Measurements from ENCODE around the gene FAM204A.

The FAM204A gene

DNA sequence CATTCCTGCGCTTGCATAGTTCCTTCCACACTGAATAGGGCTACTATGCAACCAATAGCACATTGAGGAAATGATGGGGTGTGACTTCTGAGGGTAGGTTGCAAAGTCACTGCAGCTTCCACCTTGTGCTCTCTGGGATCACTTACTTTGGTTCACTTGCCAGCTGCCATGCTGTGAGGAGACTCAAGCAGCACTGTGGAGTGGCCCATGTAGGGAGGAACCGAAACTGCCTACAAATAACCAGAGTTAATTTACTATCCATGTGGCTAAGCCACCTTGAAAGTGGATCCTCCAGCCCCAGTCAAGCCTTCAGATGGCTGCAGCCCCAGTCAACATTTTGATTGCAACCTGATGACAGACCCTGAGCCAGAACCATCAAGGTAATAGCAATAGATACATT is 64.3 kb downstream of the FAM204A start:
- DNase-seq, result no peak

- no peak for DNase-seq
These were observed 65.4 kb downstream of the FAM204A start for GRCh38 chr10:118276727-118277126.

- DNase-seq, result no peak
These were observed 65.9 kb downstream of the FAM204A start for GRCh38 chr10:118276204-118276603.

- no peak for DNase-seq
These were observed 68.5 kb downstream of the FAM204A start for GRCh38 chr10:118273662-118274061.

GRCh38 chr10:118272767-118273166 is 69.4 kb downstream of the FAM204A start:
- no peak for DNase-seq

DNA sequence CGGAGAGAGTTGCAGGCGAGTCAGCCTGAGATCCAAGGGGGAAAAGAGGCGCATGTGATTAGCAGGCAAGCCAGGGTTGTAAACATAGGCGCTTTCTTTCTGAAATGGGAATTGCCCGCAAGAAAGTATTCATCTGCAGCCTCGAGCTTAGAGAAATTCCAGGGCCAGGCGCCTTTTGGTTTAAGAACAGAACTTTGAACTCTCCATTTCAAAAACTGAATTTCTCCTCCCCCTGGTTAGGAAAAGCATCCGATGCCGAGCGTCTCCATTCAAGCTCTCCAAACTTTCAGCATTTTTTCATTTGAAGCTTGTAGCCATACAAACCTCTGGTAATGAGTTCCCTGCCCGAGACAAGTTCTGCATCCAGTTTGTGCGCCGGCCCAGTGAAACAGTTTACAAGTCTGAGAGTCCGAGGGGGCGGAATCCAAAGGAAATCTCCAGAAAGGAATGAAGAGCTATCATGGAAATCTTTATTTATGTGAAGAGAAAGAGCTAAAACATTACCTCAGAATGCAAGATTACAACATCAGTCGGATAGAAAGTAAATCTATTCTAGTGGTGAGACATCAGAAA is 69.9 kb downstream of the FAM204A start:
- DNase-seq, result no peak

GRCh38 chr10:118271671-118272070 is 70.5 kb downstream of the FAM204A start:
- DNase-seq, result no peak

GRCh38 chr10:118266098-118266748 is 75.9 kb downstream of the FAM204A start:
- no peak for DNase-seq

- no peak for DNase-seq
These were observed 77.2 kb downstream of the FAM204A start for GRCh38 chr10:118264838-118265470.

- no peak for DNase-seq
These were observed 77.9 kb downstream of the FAM204A start for GRCh38 chr10:118264252-118264651.

- DNase-seq, result no peak
These were observed 79.6 kb downstream of the FAM204A start for GRCh38 chr10:118262538-118262937.

DNA sequence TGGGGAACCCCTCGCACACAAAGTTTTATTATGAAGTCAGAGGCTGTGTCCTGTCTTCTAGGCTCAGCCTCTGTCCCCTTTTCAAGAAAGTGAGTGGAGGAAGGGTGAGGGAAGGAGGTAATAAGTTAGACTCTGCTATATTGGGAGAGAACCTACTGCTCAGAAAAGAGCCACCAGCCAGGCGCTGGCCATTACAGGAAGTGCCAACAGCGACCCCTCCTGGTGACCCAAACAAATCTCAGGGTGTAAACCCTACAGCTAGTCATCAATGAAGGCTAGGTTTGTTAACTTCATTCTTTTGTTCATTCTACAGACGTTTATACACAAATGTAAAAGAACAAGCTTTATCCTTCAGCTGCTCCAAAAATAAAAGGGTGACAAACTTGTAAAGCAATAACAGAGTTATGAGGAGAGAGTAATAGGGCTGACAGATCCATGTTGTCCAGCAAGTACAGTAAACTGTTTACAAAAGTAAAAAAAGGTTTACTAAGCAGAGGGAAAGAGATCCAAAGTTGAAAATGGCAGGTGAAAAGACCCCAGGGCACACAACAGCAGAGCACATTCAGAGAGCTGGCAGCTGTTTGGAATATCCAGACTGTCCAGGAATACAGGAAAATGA is 82.7 kb downstream of the FAM204A start:
- DNase-seq, result peak; percentile 11

DNA sequence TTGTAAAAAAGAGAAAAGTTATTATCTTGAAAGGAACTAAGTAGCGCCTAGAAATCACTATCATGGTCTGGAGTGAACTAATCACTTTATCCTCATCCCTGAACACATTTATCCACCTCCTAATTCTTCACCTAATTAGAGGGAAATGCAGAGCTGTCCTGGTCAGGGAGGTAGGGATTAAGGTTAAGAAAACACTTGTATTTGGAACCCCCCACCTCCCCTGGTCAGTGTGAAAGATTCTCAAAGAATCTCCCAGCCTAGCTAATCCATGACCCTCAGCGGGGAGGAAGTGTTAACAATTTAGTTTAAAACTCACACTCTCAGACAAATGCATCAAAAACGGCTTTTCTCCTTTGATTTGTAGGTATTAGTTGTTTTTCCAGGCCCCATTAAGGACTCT is 83.8 kb downstream of the FAM204A start:
- DNase-seq, result no peak

DNA sequence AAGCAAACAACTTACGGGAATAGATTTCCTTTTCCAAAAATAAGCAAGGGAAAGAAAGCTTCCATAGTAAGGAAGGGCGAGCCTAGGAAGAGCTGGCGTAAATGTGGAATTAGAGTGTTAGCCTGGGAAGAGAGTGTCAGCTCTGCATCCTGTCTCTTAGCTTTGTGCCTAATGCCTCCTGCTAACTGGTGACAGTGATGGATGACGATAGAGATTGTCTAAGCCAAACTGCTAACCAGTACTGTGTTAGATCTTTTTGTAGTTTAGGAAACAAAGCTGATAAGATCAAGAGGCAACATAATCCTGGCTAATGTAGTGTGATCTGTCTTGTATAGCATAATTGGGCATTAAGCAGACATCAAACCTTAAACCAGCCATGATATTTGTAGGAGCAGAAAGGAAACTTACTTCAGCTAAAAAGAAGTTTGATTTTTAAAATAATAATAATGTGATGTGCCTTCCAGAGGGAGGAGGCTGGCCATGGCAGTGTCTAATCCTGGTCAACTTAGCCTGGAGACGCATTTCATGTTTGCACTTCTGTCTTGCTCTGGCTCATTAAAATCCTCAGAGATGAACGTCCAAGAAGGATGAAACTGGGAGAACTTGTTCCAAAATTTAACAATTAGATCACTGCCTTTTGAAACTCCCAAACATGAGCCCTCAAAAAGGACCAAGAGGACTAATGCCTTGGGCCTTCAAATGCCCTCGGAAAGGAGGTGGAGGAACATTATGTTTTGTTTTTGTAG is 85.1 kb downstream of the FAM204A start:
- DNase-seq, result no peak

DNA sequence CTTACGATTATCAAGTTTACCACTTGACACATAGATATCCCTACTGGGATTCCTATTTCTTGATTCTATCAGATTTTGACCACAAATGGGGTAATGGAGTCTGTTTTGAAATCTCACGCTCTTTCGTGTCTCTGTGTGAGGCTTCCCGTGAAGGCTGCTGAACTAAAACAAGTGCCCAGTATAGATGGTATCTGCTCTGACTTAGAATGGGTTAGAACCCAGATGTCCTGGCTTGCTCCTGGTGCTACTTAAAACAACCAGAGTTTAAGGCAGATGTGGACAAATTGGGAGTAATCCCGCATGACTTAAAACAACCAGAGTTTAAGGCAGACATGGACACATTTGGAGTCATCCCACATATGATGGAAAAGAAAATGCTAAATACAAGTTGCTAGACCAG is 85.9 kb downstream of the FAM204A start:
- DNase-seq, result no peak

GRCh38 chr10:118255355-118255754 is 86.8 kb downstream of the FAM204A start:
- DNase-seq, result no peak

DNA sequence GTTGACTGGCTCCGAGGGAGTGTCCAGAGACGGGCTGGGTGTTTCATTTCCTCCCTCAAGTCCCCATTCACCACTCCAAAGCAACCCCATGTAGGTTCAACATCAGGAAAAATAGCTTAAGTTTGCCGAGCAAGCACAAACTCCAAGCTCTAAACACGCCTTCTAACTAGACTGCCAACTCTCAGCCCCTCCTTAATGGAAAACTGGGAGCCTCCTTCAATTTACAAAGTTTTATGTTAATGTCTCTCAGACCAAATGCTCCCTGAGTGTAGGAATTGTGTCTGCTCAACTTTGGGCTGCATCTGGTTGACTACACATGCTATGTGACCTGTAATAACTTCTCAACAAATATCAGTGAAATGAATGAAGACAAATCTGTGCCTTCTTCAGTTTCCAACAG is 87.5 kb downstream of the FAM204A start:
- no peak for DNase-seq

DNA sequence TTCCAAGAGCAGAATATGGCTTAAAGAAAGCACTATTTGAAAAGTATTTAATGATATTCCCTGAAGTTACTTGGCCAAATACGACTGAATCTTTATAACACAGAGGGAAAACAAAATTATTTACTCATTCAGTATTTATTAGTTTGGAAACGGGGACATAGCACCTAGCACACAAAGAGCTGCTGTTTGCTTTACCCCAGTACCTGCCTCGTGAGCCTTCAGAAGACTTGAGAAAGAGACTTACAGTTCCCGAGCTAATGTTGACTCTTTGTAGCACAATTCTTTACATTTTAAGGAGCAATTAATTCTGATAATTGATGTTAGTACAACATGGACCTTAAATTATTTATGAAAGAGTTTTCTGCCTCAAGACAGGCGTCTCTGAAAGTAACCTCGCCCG is 88.7 kb downstream of the FAM204A start:
- no peak for DNase-seq

DNA sequence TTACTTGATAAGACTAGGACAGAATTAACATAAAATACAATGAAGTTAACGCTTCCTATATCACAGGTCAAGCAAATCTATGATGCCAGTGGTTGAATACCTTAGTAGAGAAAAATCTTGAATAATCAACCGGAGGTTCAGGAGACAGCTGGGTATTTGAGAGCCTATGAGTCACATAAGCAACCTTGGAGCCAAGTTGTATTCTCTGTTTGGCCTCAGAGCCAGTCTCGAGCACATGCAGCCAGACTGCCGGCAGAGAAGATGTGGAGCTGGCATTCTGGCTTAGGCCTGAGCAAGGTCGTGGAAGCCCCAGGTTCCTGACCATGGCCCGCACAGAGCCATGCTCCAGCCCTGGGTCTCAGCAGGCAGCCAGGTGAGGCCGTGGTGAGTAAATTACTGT is 90.3 kb downstream of the FAM204A start:
- DNase-seq, result no peak

DNA sequence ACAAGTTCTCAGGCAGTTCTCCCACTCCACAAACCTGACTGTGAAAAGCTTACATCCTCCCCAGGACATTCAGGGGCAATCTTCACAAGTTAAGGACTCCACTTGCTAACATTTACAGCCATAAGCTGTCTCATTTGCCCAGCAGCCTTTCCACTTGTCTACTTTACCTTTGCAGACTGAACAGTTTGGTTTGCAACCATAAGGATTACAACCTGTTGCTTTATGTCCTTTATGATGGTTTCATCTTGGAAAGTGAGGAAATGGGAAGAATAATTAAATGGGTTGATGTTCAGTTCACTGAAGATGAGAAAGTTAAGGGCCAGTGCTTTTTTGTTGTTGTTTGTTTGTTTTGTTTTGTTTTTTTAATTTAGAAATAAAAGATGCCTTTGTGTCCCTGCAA is 92.4 kb downstream of the FAM204A start:
- no peak for DNase-seq

All from CD4-positive, alpha-beta T cell treated with Interleukin-6 for 4 hours (primary cell).